GM19099 (cell line): ENCODE data around the gene TMEM225B.

Source experiments
- POLR2A ChIP-seq: IDR thresholded peaks from 3 replicates; pipeline ENCODE4 v1.6.1; 2011; ENCODE audit warnings: low read depth; ENCODE audit not compliant: insufficient read length; ENCODE audit errors: extremely low read depth

TMEM225B gene

DNA sequence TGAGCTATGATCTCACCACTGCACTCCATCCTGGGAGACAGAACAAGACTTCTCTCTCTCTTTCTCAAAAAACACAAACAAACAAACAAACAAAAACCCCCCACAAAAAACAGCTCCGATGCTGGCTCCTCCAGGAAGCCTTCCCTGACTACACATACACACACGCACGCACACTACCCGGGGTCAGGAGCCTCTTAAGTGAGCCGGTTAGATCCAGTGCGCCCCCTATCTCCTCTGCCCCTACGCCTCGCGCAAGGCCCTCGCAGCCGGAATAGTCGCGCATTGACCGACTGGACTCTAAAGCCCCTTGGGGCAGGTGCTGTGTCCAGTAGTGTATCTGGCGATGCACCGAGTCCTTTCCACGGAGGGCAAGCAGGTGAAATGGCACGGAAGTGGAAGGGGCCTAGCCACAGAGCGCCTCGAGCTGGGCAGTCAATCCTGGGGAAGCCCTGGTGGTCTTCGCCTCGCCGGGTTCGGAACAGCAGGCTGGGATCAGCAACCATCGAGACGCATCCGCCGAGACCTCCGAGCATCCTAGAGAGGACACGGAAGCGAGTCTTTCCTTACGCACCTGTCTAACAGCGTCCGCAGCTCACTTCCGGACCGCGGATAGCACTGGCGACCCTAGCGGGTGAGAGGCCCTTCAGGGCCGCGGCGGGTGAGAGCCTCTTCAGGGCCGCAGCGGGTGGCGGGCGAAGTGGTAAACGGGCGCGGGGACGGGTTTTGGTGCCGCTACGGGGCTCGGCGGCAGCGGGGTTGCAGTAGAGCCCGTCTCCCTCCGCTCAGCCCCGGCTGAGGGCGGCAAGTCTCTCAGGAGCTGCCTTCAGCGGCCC lies 18.5 kb downstream of the TMEM225B start, which contains the start of gene ZSCAN25:
TSS of gene ZSCAN25 (plus strand) at position 588 of the 833 bp plus-strand sequence. CDS start 2,661 bp downstream, outside the sequence.
- TF ChIP-seq POLR2A = peak; percentile 89

DNA sequence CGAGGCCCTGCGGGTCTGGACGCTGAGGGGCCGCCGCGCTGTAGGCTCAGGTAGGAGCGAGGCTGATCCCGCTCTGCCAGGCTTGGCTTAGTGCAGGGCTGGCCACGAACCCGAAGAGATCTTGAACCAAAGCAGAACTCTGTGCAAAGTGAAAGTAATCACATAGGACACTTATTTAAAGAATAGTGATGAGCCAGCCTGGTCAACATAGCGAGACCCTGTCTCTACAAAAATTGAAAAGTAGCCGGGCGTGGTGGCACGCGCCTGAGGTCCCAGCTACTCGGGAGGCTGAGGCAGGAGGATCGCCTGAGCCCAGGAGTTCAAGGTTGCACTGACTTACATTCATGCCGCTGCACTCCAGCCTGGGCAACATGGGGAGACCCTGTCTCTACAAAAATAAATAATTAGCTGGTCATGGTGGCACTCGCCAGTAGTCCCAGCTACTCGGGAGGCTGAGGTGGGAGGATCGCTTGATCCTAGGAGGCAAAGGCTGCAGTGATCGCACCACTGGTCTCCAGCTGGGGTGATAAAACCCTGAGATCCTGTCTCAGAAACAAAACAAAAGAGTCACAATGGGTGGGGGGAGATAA lies 19.2 kb downstream of the TMEM225B start:
- no peak for TF ChIP-seq POLR2A

DNA sequence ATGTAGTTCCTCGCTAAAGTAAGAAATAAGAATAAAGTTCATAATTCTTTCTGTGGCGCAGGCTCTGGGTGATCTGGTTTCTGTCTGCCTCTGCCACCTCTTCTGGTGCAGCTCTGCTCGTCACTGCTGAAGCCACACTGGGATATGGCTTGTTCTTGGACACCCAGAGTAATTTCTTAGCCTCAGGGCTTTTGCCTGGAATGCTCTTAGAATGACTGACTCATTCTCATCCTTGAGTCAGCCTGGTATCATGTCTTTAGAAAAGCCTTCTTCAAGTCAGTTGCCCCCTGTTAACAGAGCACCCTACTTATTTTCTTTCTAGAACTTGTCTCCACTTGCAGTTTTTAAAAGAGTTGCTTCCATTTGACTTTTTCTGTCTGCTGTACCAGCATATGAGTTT lies 20.7 kb downstream of the TMEM225B start:
- no peak for TF ChIP-seq POLR2A

DNA sequence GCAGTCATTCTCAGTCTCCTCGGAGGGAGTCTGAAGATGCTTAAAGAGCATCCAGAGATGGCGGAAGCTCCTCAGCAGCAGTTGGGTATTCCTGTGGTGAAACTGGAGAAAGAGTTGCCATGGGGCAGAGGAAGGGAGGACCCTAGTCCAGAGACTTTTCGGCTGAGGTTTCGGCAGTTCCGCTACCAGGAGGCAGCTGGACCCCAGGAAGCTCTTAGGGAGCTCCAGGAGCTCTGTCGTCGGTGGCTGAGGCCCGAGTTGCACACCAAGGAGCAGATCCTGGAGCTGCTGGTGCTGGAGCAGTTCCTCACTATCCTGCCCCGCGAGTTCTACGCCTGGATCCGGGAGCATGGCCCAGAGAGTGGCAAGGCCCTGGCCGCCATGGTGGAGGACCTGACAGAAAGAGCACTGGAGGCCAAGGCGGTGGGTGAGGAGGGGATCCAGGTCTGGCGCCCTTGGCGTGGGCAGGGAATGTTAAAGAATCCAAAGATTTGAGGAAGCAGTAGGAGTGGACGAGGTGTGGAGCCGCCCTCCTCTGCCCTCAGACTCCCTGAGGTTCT lies 21.6 kb downstream of the TMEM225B start:
- no peak for TF ChIP-seq POLR2A

DNA sequence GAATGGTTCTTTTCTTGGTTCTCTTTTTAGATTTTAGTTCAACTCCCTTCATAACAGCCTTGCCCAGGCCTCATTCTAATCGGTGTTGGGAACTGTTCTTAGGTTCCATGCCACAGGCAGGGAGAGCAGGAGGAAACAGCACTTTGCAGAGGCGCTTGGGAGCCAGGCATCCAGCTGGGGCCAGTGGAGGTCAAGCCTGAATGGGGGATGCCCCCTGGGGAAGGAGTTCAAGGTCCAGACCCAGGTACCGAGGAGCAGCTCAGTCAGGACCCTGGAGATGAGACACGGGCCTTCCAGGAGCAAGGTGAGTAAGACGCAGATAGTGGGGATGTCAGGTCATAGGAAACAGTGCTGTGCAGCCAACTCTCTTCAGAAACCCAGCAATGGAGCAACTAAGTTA lies 23.2 kb downstream of the TMEM225B start:
- TF ChIP-seq POLR2A = no peak

DNA sequence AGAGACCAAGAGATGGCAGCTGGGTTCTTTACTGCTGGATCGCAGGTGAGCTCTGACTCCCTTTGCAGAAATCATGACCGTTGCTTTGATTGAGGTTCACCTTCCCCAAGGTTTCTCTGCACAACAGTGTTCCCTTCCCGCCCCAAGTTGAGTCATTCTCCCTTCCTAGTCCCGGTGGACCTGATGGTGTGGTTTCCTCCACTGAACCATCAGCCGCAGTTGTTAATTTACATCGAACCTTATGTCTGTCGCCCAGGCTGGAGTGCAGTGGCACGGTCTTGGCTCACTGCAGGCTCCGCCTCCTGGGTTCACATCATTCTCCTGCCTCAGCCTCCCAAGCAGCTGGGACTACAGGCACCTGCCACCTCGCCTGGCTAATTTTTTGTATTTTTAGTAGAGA lies 24.5 kb downstream of the TMEM225B start:
- TF ChIP-seq POLR2A = no peak

DNA sequence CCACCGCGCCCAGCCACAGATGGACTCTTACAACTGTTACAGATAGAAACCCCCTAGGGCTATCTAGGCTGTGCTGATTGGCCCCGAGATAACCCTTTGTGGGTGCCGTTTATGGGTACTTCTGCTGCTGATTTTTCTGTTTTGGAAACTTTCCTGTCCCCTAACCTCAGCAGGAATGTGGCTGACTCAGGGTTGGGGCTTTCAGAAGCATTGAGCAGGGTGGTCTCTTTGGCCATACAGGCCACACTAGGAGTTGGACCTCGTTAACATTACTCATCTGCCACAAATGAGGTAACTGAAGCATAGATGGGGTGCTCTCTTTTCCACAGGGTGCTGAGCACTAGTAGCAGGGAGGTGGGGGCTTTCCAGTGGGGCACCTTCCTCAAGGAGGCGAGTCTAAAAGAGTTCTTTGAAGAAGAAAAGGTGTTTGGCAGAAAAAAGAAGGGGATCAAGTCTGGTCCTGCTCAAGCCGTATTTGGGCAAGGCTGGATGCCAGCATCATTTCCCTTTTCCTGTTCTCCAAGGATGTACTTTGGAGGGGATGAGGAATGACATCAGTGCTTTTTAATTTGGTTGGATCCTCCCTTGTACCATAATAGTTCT lies 25.1 kb downstream of the TMEM225B start:
- TF ChIP-seq POLR2A = no peak

DNA sequence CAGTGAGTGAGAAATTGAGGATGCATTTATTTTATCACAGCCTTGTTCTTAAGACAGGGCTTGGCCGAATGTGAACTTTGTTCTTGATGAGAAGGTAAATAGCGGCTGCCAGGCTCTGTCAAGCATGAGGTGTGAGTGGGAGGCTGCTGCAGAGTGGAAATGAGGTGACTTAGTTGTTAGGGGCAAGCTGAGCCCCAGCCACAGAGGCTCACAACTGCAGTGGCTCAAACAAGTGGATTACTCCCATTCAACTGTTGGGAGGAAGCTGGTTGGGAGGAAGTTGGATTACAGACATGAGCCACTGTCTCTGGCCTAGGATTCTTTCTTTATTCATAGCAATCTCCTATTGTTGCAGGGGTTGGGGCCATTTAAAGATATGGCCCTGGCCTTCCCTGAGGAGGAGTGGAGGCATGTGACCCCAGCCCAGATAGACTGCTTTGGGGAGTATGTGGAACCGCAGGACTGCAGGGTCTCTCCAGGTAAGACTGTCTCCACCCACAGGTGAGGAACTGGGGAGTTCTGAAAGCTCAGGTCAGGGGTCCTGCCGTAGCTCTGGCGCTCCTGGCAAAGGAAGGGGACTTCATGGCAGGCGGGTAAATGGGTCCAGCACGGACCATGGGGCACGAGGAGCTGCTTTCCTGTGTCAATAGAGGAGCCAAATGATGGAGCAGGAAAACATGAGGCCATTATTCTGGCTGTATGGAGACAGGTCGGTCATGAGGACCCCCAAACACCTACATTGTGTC lies 25.8 kb downstream of the TMEM225B start:
- no peak for TF ChIP-seq POLR2A

DNA sequence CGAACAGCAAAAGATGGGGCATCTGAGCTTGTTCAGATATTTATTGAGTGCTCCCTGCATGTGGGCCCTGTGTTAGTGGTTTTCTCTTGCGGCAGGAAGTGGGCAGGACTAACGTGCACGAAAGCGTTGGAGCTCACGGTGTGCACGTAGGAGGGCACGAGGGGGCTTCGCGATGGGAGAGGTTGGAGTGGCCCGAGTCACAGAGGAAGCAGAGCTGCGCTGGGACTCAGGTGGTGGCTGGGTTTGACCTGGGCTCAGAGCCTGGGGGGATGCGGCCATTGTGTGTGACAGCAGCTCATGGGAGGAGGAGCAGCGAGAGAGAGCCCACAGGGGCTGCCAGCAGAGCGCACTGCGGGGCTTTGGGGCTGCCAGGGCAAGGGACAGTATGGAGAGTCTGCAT lies 26.4 kb downstream of the TMEM225B start:
- no peak for TF ChIP-seq POLR2A

DNA sequence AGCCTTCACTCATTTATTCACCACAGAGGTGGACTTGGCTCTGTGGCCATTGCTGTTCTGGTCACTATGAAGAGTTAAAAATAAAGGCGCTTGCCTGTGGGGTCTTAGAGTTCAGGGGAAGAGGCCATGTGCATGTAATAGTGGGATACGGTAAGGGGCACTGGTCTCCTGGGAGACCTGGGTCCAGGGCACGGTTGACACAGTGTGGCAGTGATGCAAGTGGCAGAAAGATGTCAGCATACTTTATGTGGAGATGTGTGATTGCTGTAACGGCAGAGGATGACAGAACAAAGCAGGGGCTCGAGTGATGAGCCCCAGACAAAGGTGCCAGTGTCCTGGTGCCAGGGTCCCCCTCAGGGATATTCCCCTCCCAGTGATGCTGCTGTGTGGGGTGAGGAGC lies 27.3 kb downstream of the TMEM225B start:
- TF ChIP-seq POLR2A = no peak

DNA sequence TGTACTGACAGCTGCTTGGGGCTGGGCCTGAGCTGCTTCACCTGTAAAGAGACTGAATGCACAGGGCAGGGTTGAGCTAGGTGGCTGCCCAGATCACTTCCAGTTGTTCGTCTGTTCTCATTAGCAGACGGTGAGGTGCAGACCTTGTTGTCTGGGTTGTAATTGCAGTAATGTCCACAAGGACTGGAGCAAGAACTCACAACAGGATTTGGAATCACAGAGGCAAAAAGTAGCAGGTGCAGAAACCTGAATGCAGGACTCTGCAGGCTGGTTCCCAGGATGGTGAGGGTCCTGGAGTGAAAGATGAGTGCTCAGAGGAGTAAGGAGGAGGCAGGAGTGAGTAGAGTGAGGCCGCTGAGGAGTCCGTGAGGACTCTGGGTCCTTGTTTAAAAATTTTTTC lies 27.9 kb downstream of the TMEM225B start:
- no peak for TF ChIP-seq POLR2A

DNA sequence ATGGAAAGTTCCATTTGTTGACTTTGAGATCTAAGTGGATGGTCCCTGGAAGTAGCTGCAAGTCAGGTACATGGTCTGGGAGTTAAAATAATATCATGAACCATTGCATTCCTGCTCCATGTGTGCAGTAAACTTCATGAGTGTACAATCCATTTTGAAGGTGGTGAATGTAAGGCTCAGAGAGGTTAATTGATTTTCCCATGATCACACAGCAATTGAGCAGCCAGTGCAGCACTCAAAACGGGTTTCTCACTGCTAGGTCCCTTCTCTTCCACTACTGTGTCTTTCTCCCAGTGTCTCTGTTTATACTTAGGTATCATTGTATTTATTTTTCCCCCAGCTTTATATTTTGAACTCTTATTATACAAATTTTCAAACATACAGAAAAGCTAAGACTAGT lies 28.6 kb downstream of the TMEM225B start:
- TF ChIP-seq POLR2A = no peak

DNA sequence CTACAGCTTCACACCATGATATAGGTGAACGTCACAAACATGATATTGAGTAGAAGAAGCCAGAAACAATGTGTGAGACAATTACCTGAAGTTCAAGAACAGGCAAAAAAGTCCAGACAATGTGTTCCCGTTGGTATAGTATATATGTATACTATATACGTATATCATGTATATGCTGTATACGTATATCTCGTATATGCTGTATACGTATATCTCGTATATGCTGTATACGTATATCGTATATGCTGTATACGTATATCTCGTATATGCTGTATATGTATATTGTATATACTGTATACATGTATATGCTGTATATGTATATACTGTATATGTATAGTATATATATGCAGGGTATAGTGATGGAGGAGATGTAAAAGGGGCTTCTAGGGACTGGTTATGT lies 29.4 kb downstream of the TMEM225B start:
- no peak for TF ChIP-seq POLR2A

DNA sequence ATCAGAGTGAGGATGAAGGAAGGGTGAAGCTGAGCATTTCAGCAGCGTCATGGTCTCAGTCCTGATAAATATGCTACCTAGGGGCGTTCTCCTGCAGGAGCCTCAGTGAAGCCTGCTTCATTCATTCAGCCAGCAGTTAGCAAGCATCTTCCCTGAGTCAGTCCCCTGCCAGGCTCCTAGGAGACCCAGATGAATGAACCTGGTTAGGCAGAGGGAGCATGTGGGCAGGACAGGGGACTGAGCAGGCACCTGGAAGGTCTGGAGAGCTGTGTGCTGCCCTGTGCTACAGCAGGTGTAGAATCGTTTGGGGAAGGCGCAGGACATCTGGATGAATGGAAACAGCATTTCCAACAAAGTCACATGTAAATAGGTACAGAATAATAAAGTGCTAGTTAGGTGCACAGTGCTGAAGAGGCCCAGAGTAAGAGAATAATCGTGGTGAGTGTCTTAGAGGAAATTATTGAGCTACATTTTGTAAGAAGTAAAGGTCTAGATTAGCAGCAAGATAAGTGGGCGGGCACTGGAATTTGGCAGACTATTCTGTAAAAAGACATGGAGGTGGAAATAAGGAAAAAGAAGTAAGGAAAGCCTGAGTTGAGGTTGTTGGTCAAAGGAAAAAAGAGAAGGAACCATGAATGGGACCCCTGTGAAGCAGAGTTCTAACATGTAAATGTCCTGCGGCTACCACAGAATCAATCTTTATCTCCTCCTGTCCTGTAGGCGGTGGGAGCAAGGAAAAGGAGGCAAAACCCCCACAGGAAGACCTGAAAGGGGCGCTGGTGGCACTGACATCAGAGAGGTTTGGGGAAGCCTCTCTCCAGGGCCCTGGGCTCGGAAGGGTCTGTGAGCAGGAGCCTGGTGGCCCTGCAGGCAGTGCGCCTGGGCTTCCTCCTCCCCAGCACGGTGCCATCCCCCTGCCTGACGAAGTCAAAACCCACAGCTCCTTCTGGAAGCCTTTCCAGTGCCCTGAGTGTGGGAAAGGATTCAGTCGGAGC lies 30.7 kb downstream of the TMEM225B start:
- TF ChIP-seq POLR2A = no peak
